ENCODE data around the gene CHMP2A. TPM values are rescaled to one million over a fixed set of nuclear protein-coding genes. Genes with fewer than 3 reads are reported as not detected.

The CHMP2A gene
- total RNA-seq, result 104 and 173 TPM in 2 replicates

DNA sequence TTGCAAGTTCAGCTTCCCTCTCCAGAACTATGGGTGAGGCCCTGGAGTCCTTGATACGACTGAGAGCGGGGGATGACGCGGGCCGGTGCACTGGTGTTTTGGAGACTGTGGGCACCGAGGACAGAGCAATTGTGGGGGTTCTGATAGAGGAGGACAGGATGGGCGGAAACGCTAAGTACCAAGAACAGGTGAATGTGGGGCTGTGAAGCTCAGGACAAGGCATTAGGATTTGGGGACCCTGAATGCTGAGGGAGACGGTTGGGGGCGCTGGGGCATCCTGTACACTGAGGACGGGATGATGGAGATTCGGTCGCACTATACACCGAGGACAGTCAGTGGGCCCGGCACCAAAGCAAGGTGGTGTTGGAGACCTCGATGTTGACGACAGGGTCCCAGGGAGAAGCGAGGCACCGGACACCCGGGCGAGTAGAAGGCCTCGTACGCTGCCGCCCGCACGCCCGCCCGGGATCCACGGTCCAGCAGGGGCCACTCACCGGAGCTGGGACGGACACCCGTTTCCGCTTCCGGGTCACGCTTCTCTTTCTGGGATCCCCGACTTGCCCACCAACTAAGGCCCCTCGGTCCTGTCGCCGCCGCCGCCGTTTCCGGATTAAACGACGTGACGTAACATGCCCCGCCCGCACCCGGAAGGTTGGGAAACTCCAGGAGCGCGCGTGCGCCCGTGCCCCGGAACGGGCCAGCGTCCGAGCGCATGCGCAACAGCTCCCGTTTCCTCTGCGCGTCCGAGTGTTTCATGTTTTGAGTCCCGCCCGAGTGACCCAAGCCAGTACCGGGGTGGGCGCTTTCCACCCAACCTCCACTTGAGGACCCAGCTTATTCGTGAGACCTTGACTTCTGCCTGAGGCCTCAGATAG is at the start of gene CHMP2A:
Gene CHMP2A (minus strand): TSS at position 612 of the 875 bp plus-strand sequence. CDS start 893 bp downstream, outside the sequence.

DNA sequence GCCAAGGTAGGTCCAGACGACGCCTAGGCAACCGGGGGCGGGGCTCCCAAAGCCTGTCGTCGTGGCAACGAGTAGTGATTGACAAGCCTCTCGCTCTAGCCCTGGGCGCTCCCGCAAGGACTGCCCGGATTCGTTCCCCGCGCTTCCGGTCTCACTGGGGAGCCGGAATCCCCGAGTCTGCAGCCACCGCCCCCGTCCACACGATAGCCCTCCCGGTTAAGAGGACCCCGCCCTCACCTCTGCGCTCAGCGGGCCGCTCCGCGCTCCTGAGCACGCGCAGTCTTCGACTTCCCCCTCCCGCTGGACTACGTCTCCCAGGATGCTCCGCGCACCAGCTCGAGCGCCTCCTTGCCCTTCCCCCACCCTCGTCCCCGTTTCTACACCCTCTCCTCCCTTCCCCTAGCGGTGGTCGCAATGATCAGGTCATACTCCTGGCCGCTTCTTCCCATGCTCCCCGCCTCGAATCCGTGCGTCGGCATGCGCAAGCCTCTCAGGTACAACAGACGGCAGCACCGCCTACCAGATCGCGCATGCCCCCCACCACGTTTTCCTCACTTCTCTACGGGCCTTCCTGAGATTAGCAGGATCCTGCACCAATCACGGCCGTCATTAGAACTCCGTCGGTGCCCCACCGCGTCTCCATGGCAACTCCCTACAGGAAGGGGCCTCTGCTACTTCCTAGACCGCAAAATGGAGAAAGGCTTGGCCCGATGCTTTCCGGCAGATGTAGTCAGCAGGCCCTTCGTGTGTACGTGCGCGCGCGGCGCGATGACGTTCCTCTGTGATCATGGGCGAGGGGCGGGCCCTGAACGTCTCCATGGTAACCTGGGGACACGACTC is 18.1 kb upstream of the CHMP2A start, which contains the start of gene MZF1:
Gene MZF1 (minus strand): TSS at position 518 of the 840 bp plus-strand sequence. CDS start 1,946 bp downstream, outside the sequence.

DNA sequence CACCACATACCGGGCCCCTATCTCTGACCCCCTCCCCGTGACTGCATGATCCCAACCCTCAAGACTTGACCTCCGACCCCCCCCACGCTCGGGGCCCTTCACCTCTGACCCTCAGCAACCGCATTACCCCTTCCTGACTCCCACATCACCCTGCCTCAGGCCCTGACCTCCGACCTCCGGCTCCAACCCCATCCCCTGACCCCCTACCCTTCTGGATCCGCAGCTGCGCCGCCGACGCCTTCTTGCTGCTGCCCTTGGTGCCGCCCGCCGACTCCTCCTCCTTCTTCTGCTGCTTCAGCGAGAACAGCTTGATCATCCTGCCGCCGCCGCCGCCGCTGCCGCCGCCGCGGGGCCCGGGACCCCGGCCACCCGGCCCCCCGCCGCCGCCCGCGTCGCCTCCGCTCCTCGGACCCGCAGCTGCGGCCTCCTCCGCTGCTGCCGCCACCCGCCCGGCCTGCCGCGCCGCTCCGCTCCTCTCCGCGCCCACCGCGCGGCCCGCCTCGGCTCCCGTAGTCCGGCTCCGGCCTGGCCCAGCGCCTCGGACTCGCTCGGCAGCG is 3.2 kb upstream of the CHMP2A start, which contains the start of gene UBE2M:
Gene UBE2M (minus strand): TSS at position 546 of the 557 bp plus-strand sequence. CDS start 230 bp downstream, at position 316.

DNA sequence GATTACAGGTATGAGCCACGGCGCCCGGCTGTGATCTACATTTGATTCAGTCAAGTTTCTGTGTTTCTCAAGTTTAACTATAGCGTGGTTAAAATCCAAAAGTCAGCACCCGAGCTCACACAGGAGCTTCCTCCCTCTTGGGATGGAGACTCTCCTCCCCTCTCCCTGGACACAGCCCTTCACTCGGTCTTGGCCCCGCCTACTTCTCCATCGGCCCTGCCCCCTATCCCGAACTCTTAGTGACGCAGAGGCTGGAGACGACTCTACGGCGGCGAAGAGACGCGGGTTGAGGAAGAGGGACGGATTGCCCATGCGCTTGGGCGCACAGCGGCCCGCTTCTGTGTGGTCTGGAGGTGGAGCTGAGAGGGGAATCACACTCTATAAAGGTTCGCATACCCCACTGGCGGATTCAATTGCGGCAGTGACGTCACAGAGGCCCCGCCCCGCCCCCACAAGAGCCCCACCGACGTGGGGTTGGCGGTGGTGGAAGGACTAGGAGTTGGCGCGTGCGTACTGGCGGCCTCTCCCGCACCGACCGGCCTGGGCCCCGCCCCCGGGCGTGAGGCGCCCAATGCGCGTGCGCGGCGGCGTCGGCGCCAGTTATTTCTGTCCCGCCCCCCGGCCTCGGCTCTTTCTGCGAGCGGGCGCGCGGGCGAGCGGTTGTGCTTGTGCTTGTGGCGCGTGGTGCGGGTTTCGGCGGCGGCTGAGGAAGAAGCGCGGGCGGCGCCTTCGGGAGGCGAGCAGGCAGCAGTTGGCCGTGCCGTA is 10.9 kb downstream of the CHMP2A start, which contains the start of gene TRIM28:
Gene TRIM28 (plus strand): TSS at position 239 of the 765 bp plus-strand sequence. CDS start 694 bp downstream, outside the sequence.

DNA sequence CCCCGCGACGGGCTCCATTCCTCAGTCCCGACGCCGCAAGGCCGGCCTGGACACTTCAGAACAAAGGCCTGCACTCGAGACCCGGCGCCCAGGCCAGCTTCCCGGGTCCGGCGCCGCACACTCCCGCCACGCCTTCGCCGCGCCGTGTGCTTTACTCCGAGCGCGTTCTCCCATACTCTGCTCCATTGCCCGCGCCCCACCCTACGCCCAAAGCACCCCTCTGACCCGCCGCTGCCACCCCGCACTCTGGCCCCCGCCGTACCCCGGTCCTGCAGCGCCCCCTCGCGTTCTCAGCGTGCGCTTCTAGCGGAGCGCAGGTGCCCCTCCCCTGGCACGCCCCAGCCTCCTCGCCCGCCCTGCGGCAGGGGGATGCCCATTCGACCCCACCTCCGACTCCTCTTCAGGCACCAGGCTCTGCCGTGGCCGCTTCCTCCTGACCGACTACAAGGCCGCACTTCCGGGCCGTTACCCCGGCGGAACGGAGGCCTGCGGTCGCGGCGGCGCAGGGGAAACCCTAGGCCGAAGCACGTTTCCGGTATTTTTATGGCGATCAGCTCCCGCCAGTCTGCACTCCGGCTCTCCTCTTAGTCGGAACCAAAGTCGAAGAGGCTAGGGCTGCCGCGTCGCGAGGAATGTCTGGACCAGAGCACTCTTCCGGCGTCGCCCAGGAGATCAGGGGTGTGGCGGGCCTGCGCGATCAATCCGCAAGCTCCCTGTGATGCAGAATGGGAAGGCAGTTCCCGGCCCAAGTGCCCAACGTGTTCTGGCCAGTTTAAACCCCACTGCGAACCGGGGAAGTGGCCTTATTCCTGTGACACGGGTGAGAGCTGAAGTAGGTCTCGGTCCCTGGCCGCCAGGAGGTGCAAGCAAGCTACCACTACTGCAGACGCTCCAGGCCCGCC is 35.3 kb downstream of the CHMP2A start, which contains the start of gene ZBTB45:
Gene ZBTB45 (minus strand): TSS at position 456 of the 902 bp plus-strand sequence. CDS start 2,137 bp downstream, outside the sequence.

DNA sequence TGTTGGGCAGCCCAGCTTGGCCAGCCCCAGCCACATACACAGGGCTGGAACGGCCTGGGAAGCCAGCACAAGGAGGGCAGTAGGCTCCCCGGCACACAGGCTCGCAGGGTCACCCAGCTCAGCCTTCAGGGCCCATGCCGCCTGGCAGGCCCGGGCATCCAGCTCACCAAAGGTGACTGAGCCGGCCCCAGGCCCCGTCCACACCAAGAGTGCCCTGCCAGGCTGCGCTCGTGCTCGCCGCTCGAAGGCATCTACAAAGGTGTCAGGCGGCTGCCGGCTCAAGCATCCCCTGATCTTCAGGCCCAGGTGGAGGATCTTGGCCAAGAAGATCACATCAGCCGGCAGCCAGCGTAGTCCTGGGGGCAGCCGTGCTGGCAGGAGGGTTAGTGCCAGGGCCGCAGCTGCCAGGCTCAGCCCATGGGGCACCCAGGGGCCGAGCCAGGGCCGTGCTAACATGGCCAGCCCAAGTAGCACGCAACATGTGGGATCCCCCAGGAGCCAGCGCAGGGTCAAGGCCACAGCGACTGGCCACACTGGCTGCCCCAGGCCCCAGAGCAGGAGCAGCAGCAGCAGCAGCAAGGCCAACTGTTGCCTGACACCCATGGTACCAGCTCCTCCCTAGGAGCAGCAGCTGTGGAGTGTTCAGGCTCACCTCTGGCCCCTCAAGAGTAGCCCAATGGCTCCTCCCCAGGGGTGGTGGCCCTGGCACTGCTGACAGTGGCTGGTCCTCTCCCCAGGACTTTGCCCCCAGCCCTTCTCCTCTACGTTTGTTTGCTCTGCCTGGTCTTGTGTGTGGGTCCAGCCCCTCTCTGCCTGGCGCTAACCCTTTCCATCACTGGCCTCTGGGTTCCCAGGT is 43.3 kb downstream of the CHMP2A start, which contains the start of gene SLC27A5:
Gene SLC27A5 (minus strand): TSS at position 640 of the 856 bp plus-strand sequence. CDS start 37 bp downstream, at position 603.

Other genes starting within 250 kb of the CHMP2A start
- gene ERVK3-1, start 249.7 kb downstream of the CHMP2A start, total RNA-seq, result 33.4 and 39.0 TPM in 2 replicates
- 2.4 and 4.3 TPM in 2 replicates for gene ZSCAN22, start 228.1 kb downstream of the CHMP2A start, total RNA-seq
- gene A1BG, start 201.6 kb downstream of the CHMP2A start, total RNA-seq, result 0.78 and 3.4 TPM in 2 replicates
- 1.0 and 2.7 TPM in 2 replicates for gene ZNF497, start 192.4 kb downstream of the CHMP2A start, total RNA-seq
- gene ZNF837, start 174.1 kb downstream of the CHMP2A start, total RNA-seq, result 1.6 and 2.7 TPM in 2 replicates
- 2,119 and 3,422 TPM in 2 replicates for gene RPS5, start 167.8 kb downstream of the CHMP2A start, total RNA-seq
- 1.4 and 2.1 TPM in 2 replicates for gene RNF225, start 159.4 kb downstream of the CHMP2A start, total RNA-seq
- gene ZNF584, start 146.5 kb downstream of the CHMP2A start, total RNA-seq, result 17.4 and 21.4 TPM in 2 replicates
- gene ZNF132, start 115.0 kb downstream of the CHMP2A start, total RNA-seq, result 5.8 and 6.8 TPM in 2 replicates
- 12.0 and 15.9 TPM in 2 replicates for gene ZNF324B, start 103.5 kb downstream of the CHMP2A start, total RNA-seq
- 10.9 and 18.2 TPM in 2 replicates for gene ZNF324, start 88.0 kb downstream of the CHMP2A start, total RNA-seq
- gene ZNF446, start 78.8 kb downstream of the CHMP2A start, total RNA-seq, result 3.4 and 6.1 TPM in 2 replicates
- 4.7 and 14.0 TPM in 2 replicates for gene SLC27A5, start 43.1 kb downstream of the CHMP2A start, total RNA-seq
- 3.8 and 7.3 TPM in 2 replicates for gene ZBTB45, start 35.3 kb downstream of the CHMP2A start, total RNA-seq
- 304 and 353 TPM in 2 replicates for gene TRIM28, start 11.0 kb downstream of the CHMP2A start, total RNA-seq
- gene UBE2M, start 3.5 kb upstream of the CHMP2A start, total RNA-seq, result 60.7 and 100 TPM in 2 replicates
- 21.1 and 22.6 TPM in 2 replicates for gene MZF1, start 18.2 kb upstream of the CHMP2A start, total RNA-seq

All from nasal cavity respiratory epithelium epithelial cell of viscerocranial mucosa (primary cell).